GM18517 (cell line): ENCODE data around the gene REPS1.
"Not testable (repeated sequence)": the region's sequence is repeated elsewhere in the genome, so short reads cannot be mapped to it uniquely, and the experiment has no call there.

Experiments
- ATAC-seq: cut with Tn5 transposase; IDR thresholded peaks from one replicate; pipeline ENCODE4 v1.9.1; 2021; ENCODE audit warnings: mild to moderate bottlenecking, moderate library complexity; ENCODE audit not compliant: unreplicated experiment

The REPS1 gene

GRCh38 chr6:139003751-139004150 lies 15.7 kb upstream of the REPS1 start:
- no peak for ATAC-seq

- no peak for ATAC-seq
Measured at GRCh38 chr6:138999949-139000725, 12.1 kb upstream of the REPS1 start.

DNA sequence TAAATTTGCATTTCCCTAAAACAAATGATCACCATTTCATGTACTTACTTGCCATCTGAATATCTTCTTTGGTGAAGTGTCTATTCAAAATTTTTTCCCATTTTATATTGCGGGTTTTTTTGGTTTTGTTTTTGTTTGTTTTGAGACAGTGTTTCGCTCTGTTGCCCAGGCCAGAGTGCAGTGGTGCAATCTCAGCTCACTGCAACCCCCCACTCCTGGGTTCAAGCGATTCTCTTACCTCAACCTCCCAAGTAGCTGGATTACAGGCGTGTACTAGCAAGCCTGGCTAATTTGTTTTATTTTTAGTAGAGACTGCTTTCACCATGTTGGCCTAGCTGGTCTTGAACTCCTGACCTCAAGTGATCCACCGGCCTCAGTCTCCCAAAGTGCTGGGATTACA lies 9.1 kb upstream of the REPS1 start:
- no peak for ATAC-seq

- ATAC-seq: no peak
Measured at GRCh38 chr6:138996524-138996923, 8.5 kb upstream of the REPS1 start.

GRCh38 chr6:138993410-138993809 lies 5.4 kb upstream of the REPS1 start:
- ATAC-seq: not testable (repeated sequence)

DNA sequence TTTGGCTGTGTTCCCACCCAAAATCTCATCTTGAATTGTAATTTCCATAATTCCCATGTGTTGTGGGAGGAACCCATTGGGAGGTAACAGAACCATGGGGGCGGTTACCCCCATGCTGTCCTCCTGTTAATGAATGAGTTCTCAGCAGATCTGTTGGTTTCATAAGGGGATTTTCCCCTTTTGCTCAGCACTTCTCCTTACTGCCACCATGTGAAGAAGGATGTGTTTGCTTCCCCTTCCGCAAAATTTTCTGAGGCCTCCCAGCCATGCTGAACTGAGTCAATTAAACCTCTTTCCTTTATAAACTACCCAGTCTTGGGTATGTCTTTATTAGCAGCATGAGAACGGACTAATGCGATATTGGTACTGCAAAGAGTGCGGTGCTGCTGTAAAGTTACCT lies 4.9 kb upstream of the REPS1 start:
- ATAC-seq: not testable (repeated sequence)

- no peak for ATAC-seq
Measured at GRCh38 chr6:138991206-138991605, 3.2 kb upstream of the REPS1 start.

DNA sequence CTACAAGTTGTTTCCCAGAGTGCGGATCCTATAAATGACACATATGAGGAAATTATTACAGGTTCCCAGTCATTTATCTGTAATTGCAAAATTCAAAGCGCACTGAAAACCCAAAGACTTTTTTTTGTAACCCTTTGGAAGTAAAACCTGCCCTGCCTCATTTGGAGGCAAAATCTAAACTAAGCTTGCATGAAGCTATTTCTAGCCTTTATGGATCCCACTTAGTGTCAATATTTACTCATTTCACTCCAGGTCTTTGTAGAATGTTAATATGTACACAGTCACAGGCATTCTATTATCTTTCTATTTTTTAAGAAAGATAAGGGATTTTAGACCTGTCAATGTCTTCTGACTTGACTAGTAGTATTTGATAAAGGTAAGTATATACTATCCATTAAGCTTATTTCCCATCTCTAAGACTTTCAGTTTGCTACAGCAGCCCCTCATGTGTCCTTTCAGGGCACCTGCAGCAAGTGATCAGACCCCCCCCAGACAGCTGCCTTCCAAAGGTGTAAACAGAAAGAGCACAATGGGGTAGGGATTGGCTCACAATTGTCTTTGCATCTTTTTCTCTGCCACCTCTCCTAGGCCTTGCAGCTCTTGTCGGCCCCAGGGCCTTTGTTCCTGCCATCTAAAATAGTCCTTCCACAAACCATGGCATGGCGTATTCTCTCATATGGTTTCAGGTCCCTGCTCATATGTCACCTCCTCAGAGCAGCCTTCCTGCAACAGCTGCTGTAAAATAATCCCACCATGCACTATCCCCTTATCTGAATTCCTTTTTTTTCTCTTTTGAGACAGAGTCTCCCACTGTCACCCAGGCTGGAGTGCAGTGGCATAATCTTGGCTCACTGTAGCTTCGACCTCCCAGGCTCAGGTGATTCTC lies 1.3 kb upstream of the REPS1 start:
- ATAC-seq: no peak

- peak; percentile 33 for ATAC-seq
Measured at GRCh38 chr6:138988469-138988834, 399 bp upstream of the REPS1 start.

GRCh38 chr6:138987080-138987642 lies 892 bp downstream of the REPS1 start:
- no peak for ATAC-seq

DNA sequence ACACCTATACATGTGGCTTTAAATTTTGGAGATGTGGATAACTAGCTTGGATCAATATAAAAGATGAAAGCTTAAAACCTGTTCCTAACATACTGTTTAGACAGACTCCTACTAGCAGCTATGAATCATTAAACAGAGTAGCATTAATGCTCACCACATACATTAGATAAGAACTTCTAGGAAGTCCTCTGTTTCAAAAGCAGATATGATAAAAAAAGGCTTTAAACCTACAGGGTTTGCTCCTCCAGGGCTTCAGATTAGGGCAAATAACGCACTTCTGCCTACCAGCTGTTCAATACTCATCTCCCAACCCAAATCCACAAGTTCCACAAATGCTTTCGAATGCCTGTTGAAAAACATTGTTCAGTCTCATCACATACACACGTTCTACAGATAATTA lies 1.5 kb downstream of the REPS1 start:
- no peak for ATAC-seq

DNA sequence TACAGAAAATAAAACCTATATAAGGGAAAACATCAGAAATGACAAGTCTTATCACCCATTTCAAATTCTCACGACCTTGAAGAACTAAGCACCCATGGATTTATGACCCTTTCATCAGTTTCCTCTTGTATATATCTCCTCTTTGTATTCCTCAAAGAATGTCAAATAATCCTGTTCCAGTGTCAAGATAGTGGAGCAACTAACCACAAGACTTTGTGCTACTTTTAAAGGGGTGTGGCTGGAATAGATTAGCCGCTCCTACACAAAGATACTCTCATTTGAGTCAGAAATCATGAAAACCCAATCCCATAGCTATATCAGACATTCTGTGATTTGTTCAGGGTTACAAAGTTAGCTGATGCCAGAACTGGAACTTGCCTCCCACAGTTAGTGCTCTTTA lies 6.6 kb downstream of the REPS1 start:
- ATAC-seq: no peak

DNA sequence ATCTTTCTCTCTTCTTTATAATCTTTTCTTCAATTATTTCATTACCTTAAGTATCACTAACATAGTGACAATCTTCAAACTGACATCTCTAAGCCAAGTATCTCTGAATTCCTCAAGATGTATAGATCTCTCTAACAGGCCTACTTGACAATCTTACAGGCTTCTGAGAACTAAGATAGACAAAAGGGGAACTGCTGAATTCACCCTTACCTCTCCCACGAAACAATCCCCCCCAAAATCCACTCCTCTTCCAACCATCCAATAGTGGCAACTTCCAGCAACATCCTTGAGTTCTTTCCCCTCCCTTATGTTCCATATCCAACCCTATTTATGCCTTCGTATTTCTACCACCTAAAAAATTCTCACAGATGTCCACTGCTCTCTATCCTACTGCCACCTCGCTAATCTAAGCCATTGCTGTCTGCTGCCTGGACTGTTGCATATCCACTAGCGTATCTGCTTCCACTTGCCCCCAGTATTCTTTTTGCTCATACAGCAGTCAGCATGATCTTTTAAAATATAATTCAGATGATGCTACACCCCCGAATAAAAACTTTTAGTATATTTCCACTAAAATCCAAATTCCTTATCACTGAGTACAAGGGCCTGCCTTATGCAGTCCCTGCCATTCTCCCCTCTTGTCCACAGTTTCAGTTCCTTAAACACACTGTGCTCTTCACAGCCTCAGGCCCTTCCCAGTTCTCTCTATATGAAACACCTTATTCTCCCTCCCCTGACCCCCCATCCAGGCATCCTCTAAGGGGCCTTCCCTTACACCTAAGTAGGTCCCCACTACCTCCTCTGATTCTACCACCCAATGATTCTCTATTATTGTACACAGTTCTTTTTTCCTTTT lies 8.0 kb downstream of the REPS1 start:
- ATAC-seq: no peak

DNA sequence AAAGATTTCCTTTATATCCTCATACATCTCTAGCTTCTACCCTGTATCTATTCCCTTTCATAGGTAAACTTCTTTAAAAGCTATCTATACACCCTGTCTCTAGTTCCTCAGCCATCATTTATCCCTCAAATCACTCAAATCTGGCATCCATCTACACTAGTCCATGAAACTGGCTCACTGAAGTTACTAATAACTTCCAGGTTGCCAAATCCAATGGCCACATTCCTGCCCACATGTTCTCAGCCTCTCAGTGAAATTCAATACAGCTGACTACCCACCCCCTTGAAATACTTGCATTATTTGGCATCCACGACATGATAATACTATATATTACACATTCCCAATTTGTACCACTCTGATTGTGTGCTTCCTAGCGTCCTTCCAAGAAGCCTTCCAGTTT lies 8.7 kb downstream of the REPS1 start:
- no peak for ATAC-seq

DNA sequence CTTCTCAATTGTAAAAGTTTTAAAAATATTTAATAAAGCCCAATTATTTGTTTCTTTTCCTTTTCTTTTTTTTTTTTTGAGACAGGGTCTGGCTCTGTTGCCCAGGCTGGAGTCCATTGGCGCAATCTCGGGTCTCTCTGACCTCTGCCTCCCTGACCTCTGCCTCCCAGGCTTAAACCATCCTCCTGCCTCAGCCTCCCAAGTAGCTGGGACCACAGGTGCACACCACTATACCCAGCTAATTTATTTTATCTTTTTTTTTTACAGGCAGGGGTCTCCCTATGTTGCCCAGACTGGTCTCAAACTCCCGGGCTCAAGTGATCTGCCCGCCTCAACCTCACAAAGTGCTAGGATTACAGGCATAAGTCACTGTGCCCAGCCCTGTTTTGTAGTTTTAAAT lies 9.8 kb downstream of the REPS1 start:
- ATAC-seq: no peak

DNA sequence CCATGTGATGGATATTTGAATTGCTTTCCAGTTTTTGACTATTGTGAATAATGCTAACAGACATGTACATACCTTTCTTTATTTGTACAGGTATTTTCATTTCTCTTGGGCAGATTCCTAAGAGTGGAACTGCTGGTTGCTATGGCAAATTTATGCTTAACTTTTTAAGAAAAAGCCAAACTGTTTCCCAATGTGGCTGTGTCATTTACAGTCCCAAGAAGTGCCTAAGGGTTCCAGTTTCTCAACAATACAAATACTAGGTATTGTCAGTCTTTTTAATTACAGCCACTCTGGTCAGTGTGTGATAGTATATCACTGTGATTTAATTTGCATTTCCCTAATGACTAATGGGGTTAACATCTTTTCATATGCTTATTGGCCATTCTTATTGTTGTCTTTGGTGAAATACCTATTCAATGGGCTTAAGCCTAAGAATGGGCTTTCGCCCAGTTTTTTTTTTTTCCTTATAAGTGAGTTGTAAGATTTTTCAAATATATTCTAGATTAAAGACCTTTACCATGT lies 10.3 kb downstream of the REPS1 start:
- ATAC-seq: no peak

- ATAC-seq: no peak
Measured at GRCh38 chr6:138977242-138977641, 10.8 kb downstream of the REPS1 start.

GRCh38 chr6:138975815-138976214 lies 12.2 kb downstream of the REPS1 start:
- no peak for ATAC-seq

DNA sequence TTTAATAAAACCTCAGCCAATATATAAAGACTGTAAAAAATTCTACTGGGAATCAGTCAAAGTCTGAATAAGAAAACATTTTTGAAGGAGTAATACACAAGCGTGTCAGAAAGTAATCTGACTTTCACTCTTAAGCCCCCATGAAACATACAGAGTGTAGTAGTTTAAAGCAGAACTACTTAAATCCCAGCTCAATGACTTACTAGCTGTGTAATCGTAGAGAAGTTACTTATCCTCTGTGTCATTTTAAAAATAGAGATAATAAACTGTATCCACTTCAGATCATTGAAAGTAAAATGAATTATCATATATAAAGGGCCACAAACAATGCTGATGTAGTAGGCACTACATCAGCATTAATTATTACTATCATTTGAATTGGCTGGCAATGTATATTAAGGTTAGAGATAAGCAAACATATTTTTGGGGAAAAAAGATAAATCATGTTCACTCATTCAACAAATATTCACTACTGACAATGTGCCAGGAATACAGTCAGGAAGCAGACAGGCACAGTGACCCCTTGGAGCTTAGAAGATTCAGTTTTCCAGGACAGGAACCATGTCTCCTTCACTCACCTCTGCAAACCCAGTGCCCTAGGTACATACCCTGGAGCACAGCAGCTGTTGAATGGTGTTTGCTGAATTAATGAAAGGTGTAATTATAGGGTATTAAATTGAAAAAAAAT lies 14.4 kb downstream of the REPS1 start:
- ATAC-seq: no peak

DNA sequence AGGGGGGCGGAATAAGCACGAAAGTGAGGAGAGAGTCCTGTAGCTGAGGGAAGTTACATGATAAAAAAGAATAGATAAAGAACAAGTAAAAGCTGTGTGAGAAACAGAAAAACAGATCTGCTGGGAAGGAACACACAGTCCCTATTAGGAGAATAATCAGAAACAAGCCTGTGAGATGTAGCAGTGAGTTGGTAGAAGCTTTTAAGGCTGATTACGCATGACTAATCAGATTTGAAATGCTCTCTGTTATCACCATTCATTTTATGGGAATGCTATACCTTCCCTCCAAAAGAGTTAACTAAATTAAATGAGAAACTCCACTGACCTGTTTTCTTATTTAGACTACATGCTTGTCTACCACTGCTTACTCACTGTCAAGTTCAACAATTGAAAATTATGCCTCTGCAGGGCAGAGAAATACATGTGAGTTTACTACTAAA lies 15.8 kb downstream of the REPS1 start:
- no peak for ATAC-seq
